Adipocyte (in vitro differentiated cells): ENCODE measurements around the gene ATXN1.

Source experiments
- DNase-seq: peaks from one replicate; pipeline ENCODE4 v3.0.0-alpha.2; 2015; ENCODE audit warnings: low read depth
- H3K27me3 ChIP-seq: replicated peaks from 2 replicates; pipeline ENCODE4 v1.7.0; 2013; ENCODE audit warnings: mild to moderate bottlenecking, low read length, moderate library complexity; ENCODE audit not compliant: control insufficient read depth, insufficient read depth
- H3K36me3 ChIP-seq: 2 replicates; pipeline ENCODE4 v1.7.0; 2013; ENCODE audit warnings: low read length, mild to moderate bottlenecking, moderate library complexity; ENCODE audit not compliant: control insufficient read depth, insufficient read depth, severe bottlenecking
- H3K4me1 ChIP-seq: 2 replicates; pipeline ENCODE4 v1.7.0; 2013; ENCODE audit warnings: mild to moderate bottlenecking, low read length, moderate library complexity; ENCODE audit not compliant: control insufficient read depth, insufficient read depth
- H3K4me3 ChIP-seq: 2 replicates; pipeline ENCODE4 v1.7.0; 2013; ENCODE audit warnings: mild to moderate bottlenecking, low read length, moderate library complexity
- H3K9ac ChIP-seq: 2 replicates; pipeline ENCODE4 v1.7.0; 2013; ENCODE audit warnings: mild to moderate bottlenecking, low read length, moderate library complexity
- H3K9me3 ChIP-seq: 2 replicates; pipeline ENCODE4 v1.7.0; 2013; ENCODE audit warnings: mild to moderate bottlenecking, low read length, moderate library complexity; ENCODE audit not compliant: control insufficient read depth

Gene ATXN1

DNA sequence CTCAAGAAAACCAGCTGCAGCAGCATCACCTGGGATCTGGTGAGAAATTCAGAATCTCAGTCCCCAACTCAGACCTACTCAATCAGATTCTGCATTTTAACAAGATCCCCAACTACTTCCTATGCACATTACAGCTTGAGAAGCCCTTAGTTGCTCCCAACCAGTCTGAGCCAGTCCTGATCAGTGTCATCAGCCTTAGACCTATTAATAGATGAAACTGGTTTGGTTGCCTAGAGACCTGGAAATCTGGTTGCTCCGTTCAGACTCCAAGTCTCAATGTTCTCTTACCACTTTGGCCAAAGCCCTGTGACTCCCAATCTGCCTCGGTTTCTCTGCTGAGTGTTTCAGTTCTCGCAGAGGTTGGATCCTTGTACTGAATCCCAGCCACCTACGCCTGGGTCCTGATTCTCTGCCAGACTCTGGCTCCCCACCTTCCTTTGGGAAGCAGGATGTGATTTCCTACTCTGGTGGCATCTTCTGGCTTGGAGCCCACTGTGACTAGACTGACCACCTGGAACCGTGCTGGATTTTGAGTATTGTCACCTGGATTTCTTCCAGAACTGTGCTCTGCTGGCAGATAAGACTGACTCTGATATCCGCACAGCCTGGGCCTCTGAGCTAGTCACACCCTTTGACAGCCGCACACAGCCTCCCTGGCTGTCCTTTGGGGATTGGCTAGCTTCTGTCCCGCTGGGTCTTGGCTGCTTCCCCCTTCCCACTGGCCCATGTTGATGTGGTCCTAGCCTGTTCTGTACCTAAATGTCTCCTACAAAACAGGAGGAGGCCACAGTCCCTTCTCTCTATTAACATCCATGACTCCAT lies 20.3 kb upstream of the ATXN1 start:
- Histone ChIP-seq H3K4me3 (no peak overlapping the region), H3K9ac (no peak overlapping the region), H3K36me3 (no peaks in the 10 kb centered on the region), H3K27me3 (no peaks in the 10 kb centered on the region), H3K4me1 (peaks cover 3% of the 10 kb centered on the region), H3K9me3 (no peaks in the 10 kb centered on the region)
- no peak for DNase-seq

- Histone ChIP-seq H3K4me3 (no peak overlapping the region), H3K4me1 (peaks cover 18% of the 10 kb centered on the region), H3K9me3 (no peaks in the 10 kb centered on the region), H3K27me3 (no peaks in the 10 kb centered on the region), H3K36me3 (no peaks in the 10 kb centered on the region), H3K9ac (no peak overlapping the region)
- DNase-seq = no peak
Measured at GRCh38 chr6:16778521-16778920, 17.3 kb upstream of the ATXN1 start.

DNA sequence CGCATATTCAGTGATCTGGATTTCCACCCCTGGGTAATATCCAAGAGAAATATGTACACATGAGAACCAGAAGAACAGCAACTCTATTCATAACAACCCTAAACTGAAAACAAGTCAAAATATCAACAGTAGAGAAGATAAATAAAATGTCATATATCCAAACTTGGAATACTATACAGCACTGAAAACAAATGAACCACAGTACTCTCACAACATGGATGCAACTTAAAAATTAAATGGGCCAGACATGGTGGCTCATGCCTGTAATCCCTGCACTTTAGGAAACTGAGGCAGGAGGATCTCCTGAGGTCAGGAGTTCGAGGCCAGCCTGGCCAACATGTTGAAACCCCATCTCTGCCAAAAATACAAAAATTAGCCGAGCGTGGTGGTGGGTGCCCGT lies 16.5 kb upstream of the ATXN1 start:
- H3K27me3 ChIP-seq = no peaks in the 10 kb centered on the region
- H3K4me3 ChIP-seq = no peak overlapping the region
- H3K9me3 ChIP-seq = no peaks in the 10 kb centered on the region
- H3K4me1 ChIP-seq = peaks cover 23% of the 10 kb centered on the region
- DNase-seq = no peak
- H3K36me3 ChIP-seq = no peaks in the 10 kb centered on the region
- H3K9ac ChIP-seq = no peak overlapping the region

GRCh38 chr6:16776394-16777017 lies 15.2 kb upstream of the ATXN1 start:
- no peaks in the 10 kb centered on the region for H3K36me3 ChIP-seq
- H3K4me1 ChIP-seq = peaks cover 23% of the 10 kb centered on the region
- H3K9ac ChIP-seq = peak overlapping the region; percentile 37
- no peak for DNase-seq
- no peaks in the 10 kb centered on the region for H3K27me3 ChIP-seq
- H3K4me3 ChIP-seq = no peak overlapping the region
- no peaks in the 10 kb centered on the region for H3K9me3 ChIP-seq

GRCh38 chr6:16774437-16774836 lies 13.2 kb upstream of the ATXN1 start:
- Histone ChIP-seq H3K4me3 (no peak overlapping the region), H3K27me3 (no peaks in the 10 kb centered on the region), H3K9me3 (no peaks in the 10 kb centered on the region), H3K36me3 (no peaks in the 10 kb centered on the region), H3K9ac (no peak overlapping the region), H3K4me1 (peaks cover 38% of the 10 kb centered on the region)
- DNase-seq = no peak

GRCh38 chr6:16773362-16773761 lies 12.1 kb upstream of the ATXN1 start:
- Histone ChIP-seq H3K9me3 (no peaks in the 10 kb centered on the region), H3K36me3 (no peaks in the 10 kb centered on the region), H3K9ac (no peak overlapping the region), H3K4me1 (peaks cover 49% of the 10 kb centered on the region), H3K4me3 (no peak overlapping the region), H3K27me3 (no peaks in the 10 kb centered on the region)
- no peak for DNase-seq

- Histone ChIP-seq H3K9ac (no peak overlapping the region), H3K9me3 (no peaks in the 10 kb centered on the region), H3K4me3 (no peak overlapping the region), H3K4me1 (peaks cover 64% of the 10 kb centered on the region), H3K36me3 (no peaks in the 10 kb centered on the region), H3K27me3 (no peaks in the 10 kb centered on the region)
- DNase-seq = peak; percentile 51
Measured at GRCh38 chr6:16770701-16771569, 9.7 kb upstream of the ATXN1 start.

DNA sequence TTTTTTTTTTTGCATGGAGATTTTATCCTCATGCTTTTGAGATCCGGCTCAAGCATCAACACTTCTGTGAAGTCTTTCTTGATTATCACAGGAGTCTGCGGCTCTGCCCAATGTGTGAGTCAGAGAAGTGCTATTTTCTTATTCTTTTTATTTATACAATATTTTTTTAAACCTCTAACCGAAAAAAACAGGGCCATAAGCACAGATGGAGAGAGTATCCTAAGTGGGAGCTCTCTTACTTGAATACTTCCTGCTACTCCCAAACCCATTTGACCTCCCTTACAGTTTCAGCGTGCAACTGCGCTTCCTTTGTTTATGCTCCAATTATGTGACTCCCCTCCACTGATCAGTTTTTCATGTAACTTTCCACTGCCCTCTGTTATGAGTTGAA lies 8.7 kb upstream of the ATXN1 start:
- Histone ChIP-seq H3K9ac (peak overlapping the region; percentile 20), H3K36me3 (no peaks in the 10 kb centered on the region), H3K27me3 (no peaks in the 10 kb centered on the region), H3K9me3 (no peaks in the 10 kb centered on the region), H3K4me3 (no peak overlapping the region), H3K4me1 (peaks cover 70% of the 10 kb centered on the region)
- peak; percentile 78 for DNase-seq

DNA sequence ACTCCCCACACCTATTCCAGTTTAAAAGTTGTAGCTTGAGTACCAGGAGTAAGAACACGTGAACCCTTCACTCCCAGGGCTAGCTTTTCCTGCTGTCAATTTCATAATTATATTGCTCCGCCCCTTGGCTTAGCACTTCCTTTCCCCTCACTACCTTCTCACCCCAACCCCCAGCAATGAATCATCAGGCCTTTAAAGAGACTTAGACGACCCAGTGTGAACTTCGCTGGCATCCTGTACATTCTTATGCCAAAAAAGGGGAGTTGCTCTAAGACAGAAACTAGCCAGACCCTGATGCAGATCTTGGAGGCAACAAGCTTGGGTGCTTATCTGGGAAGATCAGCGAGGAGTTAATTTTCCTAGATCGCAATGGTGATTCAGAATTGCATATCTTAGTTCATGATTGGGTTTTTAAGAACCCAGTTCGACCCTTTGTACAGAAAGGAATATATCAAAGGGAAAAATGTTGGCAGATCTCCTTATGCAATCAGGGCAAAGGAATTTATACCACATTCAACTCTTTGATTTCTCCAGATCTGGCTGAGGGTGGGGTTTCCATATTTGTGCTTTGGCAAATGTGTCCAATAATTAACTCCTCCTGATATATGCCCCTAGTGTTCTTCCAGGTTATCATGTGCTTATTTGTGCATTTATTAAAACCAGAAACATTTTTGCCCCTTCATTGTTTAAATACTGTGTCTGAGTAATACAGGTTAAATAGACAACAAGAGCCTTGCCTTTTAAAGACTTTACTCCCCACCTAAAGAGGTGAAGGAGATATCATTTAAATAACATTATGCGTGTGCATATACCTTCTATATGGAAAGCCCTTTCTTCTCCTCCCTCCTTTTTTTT lies 8.1 kb upstream of the ATXN1 start:
- Histone ChIP-seq H3K27me3 (no peaks in the 10 kb centered on the region), H3K36me3 (no peaks in the 10 kb centered on the region), H3K9me3 (no peaks in the 10 kb centered on the region), H3K9ac (peak overlapping the region; percentile 20), H3K4me3 (peak overlapping the region; percentile 20), H3K4me1 (peaks cover 66% of the 10 kb centered on the region)
- peak; percentile 75 for DNase-seq

DNA sequence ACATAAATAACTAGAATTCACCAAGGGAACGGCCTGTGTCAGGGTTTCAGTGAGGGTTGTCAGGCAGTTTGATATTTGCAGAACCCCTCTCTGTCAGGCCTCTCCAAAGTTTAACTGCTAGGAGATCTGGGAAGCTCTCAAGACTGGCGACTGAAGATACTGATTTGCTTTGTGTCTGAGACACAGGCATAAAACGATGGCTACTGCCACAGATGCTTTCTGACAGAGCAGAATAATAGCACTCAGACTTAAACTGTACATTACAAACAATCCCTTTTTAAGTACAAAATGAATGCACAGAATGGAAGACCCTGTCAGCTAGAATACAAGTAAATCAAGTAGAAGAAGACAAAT lies 7.2 kb upstream of the ATXN1 start:
- Histone ChIP-seq H3K27me3 (no peaks in the 10 kb centered on the region), H3K4me3 (peak overlapping the region; percentile 20), H3K9ac (no peak overlapping the region), H3K9me3 (no peaks in the 10 kb centered on the region), H3K36me3 (no peaks in the 10 kb centered on the region), H3K4me1 (peaks cover 63% of the 10 kb centered on the region)
- no peak for DNase-seq
